Activated CD8-positive, alpha-beta memory T cell treated with anti-CD3 and anti-CD28 coated beads, Interleukin-2, amount 50 U/mL, for 24 hours (primary cell): ENCODE results near the gene FOXO6.

Source experiments
- DNase-seq: peaks from one replicate; pipeline ENCODE4 v3.0.0-alpha.2; 2020; ENCODE audit errors: extremely low read depth

The FOXO6 gene

GRCh38 chr1:41404308-41404761, 43.1 kb downstream of the FOXO6 start:
- no peak for DNase-seq

GRCh38 chr1:41407664-41408252, 46.5 kb downstream of the FOXO6 start:
- no peak for DNase-seq

DNA sequence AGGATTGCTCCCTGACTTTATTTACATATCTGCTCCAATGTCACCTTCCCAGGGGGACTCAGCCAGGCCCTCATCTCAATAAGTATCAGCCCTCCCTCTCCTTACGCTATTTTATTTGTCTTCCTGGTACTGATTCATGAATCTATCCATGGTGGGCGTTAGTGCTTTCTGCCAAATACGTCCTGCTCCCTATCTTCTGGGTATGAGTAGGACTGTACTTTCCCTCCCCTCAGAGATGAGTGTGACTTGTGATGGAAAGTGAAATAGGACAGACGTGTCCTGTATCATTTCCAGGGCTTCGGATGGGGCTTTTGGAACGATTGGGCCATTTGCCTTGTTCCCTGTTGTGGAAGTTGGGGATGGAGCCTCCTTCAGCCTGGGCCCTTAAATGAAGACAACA, 47.5 kb downstream of the FOXO6 start:
- DNase-seq, result no peak

DNA sequence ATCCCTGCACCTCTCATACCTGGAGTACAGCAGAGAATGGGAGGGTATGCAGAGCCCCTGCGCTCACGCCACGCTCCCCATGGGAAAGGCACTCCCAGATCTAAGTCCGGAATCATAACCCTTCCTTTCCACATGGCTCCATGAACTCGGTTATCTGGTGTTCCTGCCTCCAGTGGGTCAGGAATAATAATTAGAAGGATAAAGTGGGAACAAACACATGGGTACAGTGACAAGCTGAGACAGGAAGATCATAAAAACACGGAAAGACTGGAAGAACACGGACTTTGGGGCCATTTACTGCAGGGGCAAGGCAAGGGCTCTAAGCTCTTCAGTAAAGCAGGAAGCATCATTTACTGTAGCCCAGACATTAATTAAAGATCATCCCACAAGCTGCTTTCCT, 48.6 kb downstream of the FOXO6 start:
- no peak for DNase-seq

DNA sequence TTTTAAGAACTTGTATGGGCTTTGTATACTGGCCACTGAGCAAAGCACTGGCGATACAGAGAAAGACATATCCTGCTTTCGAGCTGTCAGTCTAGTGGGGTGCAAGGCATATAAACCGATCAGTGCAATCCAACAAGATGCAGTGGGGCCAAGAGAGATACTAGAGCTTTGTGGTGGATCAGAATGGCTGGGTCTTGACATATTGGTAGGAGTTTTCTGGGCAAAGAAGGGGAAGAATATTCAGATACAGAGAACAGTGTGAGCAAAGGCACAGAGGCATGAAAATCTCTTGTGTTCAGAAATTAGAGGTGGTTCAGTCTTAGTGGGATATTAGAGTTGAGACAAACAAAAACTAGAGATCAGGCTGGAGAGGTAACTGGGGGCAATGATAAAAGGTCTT, 49.2 kb downstream of the FOXO6 start:
- no peak for DNase-seq

DNA sequence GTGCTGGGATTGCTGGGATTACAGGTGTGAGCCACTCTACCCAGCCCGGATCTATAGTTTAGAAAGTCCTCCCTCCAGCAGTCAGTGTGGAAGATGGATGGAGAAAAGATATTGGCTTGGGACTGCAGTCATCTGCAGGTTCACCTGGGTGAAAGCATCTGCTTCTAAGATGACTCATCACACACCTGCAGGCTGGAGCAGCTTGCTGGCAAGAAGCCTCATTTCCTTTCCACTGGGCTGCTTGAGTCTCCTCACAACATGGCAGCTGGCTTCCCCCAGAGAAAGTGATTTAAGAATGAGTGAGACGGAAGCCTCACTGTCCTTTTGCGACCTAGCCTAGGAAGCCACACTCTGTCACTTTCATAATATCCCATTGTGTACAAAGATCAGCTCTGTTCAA, 50.0 kb downstream of the FOXO6 start:
- DNase-seq, result no peak

DNA sequence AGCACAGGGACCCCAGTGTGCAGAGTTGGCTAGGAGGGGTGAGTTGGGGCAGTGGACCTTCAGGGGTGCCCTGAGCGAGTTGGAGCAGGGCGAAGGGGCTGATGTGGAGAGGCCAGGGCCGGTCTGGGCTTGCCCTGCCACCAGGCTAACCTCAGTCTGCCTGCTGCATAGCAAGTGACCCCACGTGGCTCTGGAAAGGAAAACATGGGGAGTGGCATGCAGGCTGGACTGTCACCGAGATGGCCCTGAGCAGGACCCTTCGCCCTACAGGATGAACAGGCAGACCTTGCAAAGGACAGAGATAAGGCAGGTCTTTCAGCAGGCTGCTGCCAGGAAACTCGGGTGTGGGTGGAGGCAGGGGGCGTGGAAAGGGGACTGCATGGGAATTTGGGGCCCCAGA, 51.5 kb downstream of the FOXO6 start:
- DNase-seq, result no peak

GRCh38 chr1:41413748-41414281, 52.6 kb downstream of the FOXO6 start:
- DNase-seq, result no peak

DNA sequence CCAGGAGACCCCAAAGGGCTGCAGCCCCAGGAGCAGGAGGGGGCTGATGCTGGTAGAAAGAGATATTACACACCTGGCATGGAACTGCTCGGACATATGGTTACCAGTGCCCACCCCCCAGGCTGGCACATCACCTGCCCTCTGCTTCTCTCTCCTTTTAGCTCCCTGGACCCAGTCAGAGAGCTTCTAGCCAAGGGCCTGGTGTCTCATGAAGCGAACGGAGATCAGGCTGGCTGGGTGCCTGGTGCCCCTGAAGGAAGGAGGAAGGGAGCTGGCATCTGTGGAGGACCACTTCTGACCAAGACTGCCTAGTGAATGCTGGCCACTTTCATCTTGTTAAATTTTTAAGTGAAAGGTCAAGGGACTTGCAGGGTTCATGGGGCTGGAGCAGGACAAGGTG, 53.1 kb downstream of the FOXO6 start:
- DNase-seq, result no peak

DNA sequence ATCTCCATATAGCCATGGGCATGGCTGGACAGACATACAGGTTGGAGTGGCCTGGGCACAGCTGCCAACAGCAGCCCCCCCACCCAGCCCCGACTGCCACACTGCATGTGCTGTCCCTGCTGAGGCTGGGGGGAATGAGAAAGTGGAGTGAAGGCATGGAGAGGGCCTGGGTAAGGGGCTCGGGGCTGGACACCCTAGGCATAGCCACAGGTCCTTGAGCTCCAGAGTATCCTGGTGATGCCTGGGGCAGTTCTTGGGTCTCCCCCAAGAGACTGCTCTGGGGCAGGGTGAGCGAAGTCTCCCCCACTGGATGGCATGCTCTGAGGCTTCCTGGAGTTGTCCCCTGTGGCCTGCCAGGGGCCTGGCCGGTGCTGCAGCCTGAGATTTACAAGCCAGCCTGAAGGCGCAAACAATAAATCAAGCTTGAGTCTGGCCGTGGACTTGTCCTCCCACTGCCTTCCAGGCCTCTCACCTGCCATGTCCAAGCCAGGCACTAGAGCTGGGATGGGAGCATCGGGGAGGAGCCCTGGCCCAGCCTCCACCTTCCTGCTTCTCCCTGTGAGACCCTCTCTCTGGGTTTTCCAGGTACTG, 53.6 kb downstream of the FOXO6 start:
- DNase-seq, result no peak

GRCh38 chr1:41416081-41416480, 54.8 kb downstream of the FOXO6 start:
- no peak for DNase-seq

GRCh38 chr1:41416552-41417334, 55.5 kb downstream of the FOXO6 start:
- DNase-seq, result no peak

DNA sequence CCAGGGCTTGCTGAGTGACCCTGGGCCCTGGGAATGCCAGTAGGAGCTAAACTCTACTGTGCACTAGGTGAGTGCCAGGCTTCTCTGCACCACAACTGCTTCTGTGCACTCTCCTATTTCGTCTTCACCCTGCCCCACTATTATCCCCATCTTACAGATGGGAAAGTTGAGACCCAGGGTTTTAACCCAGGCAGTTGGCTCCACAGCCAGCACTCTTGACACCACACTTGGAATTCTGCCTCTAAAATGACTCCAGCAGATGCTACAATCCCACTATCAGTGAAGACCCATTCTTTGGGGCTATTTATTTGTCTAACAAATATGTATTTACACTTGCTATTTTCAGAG, 56.1 kb downstream of the FOXO6 start:
- DNase-seq, result no peak

DNA sequence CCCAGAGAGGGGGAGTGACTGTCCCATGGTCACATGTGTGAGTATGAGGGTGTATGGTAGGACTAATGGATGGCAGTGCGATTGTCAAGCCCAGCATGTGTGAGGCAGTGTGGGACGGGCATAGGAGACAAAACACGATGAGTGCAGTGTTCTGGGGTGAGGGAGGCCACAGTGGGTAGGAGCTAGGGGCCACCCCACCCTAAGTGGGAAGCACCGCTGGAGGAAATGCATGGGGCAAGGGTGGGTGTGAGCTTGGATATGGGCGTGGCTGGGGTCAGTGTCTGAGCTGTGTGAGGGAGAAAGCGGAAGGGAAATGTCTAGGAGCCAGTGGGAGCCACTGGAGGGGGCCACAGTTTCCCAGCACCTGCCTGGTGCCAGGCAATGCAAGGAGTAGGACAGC, 56.5 kb downstream of the FOXO6 start:
- DNase-seq, result no peak

DNA sequence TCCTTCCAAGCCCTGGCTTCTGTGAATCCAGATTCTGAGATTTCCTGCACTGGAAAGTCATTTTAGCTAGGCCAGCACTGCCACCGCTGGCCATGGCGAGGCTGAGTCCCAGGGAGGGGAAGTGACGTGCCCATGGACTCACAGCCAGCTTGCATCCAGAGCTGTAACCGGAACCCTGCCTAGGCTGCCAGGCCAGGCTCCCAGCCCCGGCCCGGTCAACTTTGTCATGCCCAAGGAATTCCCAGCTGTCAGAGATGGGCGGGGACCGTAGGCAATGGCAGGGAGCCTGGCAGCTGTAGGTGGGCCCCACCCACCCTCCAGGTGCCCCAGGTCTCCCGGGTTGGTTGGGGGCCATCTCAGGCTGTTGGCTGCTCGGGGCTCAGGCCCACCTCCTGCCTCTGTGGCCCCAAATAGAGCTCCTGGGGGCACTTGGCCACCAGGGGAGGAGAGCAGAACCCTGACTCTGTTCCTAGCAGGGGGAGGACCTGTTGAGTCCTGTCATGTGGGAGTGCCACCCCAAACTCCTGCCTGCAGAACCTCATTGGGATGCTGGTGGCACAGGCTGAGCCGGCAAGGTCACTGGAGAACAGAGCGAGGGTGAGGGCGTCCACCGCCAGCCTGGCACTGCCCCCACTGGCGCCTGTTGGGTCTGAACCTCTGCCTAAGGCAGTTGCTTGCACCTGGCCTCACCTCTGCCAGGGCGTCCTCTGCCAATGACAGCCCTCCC, 57.8 kb downstream of the FOXO6 start:
- DNase-seq, result no peak

- DNase-seq, result no peak
Observed at GRCh38 chr1:41419584-41420295, 58.5 kb downstream of the FOXO6 start.

GRCh38 chr1:41420351-41420750, 59.1 kb downstream of the FOXO6 start:
- DNase-seq, result no peak

DNA sequence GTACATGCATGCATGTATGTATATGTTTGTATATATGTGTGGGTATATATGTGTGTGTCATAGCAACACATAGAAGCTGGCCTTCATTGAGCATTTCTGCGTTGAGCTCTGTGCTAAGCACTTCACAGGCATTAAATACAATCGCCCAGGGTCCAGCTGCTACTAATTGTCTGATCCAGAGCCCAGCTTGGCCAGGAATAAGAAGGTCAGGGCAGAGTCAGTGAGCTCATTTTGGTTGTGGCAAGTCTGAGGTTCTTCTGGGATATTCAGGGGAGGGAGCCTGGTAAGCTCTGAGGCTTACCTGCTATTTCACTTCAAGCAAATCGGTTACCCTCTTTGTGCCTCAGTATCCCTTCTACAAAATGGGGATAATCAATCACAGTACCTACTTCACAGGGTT, 59.6 kb downstream of the FOXO6 start:
- no peak for DNase-seq

- no peak for DNase-seq
Observed at GRCh38 chr1:41422306-41422705, 61.1 kb downstream of the FOXO6 start.

DNA sequence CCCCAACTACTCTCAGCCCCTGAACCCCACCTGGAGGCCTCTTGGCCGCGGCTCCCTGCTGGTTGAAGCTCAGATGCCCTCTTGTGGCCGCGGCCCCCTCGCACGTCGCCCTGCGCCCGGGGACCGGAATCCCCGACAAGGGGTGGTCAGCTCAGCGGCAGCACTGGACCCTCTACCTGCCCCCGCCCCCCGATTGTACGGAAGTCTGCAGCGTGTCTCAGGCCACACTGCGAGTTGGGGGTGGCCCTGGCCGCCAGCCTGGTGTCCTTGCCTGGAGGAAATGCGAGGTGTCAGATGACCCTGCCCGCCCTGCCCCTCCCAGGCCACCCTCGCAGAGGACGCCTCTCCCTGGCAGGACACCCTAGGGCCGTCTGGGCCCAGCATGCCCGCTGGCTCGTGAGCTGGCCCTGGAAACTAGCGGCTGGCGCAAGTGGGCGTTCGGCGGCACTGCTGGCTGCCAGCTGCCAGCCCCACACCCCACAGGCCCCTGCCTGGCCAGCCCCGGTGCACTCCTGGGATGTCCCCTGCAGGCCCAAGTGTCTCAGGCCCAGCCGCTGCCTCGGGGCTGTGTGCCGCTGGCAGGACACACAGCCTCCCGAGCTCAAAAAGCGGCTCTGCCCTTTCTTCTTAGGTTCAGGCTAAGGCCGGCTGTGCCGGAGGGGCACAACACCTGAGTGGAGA, 62.4 kb downstream of the FOXO6 start:
- no peak for DNase-seq

DNA sequence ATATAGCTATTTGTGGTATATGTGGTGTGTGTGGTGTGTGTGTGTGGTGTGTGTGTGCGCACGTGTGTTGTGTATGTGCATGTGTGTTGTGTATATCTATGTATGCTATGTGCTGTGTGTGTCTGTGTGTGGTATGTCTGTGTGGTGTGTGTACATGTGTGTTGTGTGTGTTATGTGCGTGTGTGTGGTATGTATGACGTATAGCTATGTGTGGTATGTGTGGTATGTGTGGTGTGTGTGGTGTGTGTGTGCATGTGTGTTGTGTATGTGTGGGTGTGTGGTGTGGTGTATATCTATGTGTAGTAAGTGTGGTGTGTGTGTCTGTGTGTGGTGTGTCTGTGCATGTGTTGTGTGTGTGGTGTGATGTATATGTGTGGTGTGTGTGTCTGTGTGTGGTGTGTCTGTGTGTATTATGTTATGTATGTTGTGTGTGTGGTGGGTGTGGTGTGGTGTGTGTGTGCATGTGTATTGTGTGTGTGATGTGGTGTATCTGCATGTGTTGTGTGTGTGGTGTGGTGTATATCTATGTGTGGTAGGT, 63.4 kb downstream of the FOXO6 start:
- no peak for DNase-seq
